ENCODE measurements around the gene DEFB132. TPM values are rescaled to one million over a fixed set of nuclear protein-coding genes. Genes with fewer than 3 reads are reported as not detected.

DEFB132 gene
- total RNA-seq, 2 experiments from 2014 or later = not detected

DNA sequence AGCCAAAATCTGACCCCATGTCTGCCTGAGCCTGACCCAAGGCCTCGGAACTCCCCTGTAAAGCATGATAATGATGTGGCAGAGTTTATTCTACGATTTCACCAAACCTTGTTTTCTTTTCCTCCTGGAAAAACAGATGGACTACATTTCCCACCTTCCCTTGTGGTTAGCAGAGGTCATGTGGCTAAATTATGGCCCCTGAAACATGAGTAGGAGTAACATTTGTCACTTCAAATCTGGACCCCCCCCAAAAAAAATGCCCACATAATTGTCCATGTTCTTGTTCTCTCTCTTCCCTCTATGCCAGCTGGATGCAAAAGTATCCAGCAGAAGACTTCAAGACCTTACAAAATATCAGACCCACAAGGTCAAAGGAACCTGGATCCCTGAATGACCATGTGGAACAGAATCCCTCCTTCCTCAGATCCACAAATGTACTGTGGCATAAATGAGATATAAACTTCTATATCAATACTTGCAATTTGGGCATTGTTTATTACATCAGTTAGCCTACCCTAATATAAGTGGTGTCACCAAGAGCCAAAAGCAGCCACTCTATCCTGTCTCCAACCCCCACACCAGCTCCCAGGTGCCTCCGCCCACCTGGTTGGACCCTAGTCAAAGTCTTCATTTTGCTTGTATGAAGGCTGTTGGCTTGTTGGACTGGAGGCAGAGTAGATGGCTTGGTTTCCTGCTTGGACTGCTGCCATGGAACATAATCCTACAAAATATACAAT lies 31.6 kb downstream of the DEFB132 start:
- no peak overlapping the region for H3K4me3 Mint-ChIP-seq
- no peaks in the 10 kb centered on the region for H3K9me3 Mint-ChIP-seq
- no peaks in the 10 kb centered on the region for H3K36me3 Mint-ChIP-seq
- CTCF ChIA-PET = interaction anchor here (1.2 to 1.5 kb wide), 2 partner anchors 21 to 41 kb away, joined by 4 to 5 read pairs; no protein-coding TSS in a partner anchor
- no peaks in the 10 kb centered on the region for H3K27me3 Mint-ChIP-seq
- DNase-seq = no peak
- H3K4me1 Mint-ChIP-seq (ENCODE audit: low read depth) = peaks cover 5% of the 10 kb centered on the region
- POLR2A ChIA-PET = no interaction called here
- intact Hi-C loops (cut with micrococcal nuclease) = no loop called here
- no peak overlapping the region for H3K27ac Mint-ChIP-seq

DNA sequence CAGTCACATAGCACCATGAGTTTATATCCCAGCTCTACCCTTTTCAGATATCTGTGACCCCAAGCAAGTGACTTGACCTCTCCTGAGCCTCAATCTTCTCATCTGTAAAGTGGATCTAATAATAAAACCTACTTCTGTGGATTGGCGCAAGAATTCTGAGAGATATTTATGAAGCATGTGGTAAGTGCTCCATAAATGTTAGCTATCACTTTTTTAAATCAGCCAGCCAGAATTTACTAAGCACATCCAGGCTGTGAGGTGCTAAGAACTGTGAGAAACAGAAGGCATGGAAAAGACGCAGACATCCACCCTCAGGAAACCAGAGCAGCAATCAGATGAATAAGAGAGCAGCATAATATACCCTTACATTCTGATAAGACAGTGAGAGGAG lies 32.2 kb downstream of the DEFB132 start:
- H3K27ac Mint-ChIP-seq = peak overlapping the region; percentile 49
- no peaks in the 10 kb centered on the region for H3K9me3 Mint-ChIP-seq
- ChIA-PET POLR2A (no interaction called here), CTCF (no interaction called here)
- H3K4me3 Mint-ChIP-seq = no peak overlapping the region
- peaks cover 5% of the 10 kb centered on the region for H3K4me1 Mint-ChIP-seq (ENCODE audit: low read depth)
- H3K27me3 Mint-ChIP-seq = no peaks in the 10 kb centered on the region
- intact Hi-C loops (cut with micrococcal nuclease) = no loop called here
- no peak for DNase-seq
- H3K36me3 Mint-ChIP-seq = no peaks in the 10 kb centered on the region

DNA sequence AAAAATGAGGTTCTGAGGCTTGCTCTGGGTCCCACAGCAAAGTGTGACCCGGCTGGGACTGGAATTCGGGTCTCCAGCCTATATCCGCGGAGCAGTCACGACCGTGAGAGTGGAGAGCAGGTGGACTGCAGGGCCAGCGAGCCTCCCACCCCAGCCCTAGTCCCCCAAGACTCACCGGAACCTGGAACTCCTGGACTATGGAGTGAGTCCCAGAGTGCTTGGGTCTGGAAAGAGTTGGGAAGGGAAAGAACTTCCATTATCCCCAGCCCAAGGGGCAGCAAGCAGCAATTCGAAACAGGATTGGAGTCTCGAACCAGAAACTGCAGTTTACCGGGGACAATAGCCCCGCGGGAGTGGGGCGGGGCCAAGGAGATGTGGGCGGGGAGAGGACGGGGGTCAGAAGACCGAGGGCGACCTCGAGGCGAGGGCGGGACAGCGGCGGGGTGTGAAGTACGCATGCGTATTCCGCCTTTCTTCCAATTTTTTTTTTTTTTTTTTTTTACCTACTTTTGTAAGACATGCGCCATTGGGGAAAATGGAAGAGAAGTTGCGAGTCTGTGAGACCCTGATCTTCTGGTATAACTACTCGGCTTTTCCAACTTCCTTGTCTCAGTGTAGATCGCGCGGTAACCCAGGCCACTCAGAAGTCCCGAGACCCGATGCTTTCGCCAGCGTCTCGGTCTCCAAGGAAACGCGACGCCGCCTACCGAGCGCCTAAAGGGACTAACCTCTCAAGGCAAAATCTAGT lies 32.7 kb downstream of the DEFB132 start, which contains the start of gene C20orf96:
TSS of gene C20orf96 (minus strand) at position 667 of the 748 bp plus-strand sequence. CDS start at position 527, 140 bp downstream.
- POLR2A ChIA-PET = no interaction called here
- no peaks in the 10 kb centered on the region for H3K36me3 Mint-ChIP-seq
- H3K27ac Mint-ChIP-seq = peak within 1 kb of the TSS; percentile 49
- peaks cover 5% of the 10 kb centered on the region for H3K4me1 Mint-ChIP-seq (ENCODE audit: low read depth)
- CTCF ChIA-PET = no interaction called here
- no peak within 1 kb of the TSS for H3K4me3 Mint-ChIP-seq
- intact Hi-C loops (cut with micrococcal nuclease) = no loop called here
- no peaks in the 10 kb centered on the region for H3K27me3 Mint-ChIP-seq
- no peaks in the 10 kb centered on the region for H3K9me3 Mint-ChIP-seq
- DNase-seq = peak; percentile 92

DNA sequence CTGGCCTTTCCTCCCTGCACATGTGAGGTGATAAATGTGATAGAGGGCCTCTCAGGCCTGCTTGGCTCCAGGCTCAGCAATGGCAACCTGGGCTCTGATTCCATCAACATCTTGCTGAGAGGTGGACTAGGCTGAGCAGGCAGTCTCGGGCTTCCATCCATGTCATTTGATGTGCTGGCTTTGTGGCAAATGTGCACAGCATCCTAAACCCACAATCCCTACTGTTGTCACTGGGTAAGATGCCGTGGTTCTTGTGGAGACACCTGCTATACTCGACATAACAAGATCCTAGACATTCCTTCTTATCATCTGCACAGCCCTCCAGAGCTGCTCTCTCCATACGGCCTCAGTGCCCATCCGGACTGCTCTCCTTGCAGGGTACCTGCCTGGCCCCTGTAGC lies 37.1 kb downstream of the DEFB132 start:
- POLR2A ChIA-PET = no interaction called here
- Mint-ChIP-seq H3K4me3 (no peak overlapping the region), H3K27ac (no peak overlapping the region), H3K27me3 (no peaks in the 10 kb centered on the region), H3K36me3 (peaks cover 17% of the 10 kb centered on the region), H3K9me3 (no peaks in the 10 kb centered on the region), H3K4me1 (ENCODE audit: low read depth) (peaks cover 23% of the 10 kb centered on the region)
- CTCF ChIA-PET = interaction anchor here (3.1 kb wide), 1 partner anchor 36 kb away, joined by 13 read pairs; no protein-coding TSS in a partner anchor
- intact Hi-C loops (cut with micrococcal nuclease) = no loop called here
- no peak for DNase-seq

DNA sequence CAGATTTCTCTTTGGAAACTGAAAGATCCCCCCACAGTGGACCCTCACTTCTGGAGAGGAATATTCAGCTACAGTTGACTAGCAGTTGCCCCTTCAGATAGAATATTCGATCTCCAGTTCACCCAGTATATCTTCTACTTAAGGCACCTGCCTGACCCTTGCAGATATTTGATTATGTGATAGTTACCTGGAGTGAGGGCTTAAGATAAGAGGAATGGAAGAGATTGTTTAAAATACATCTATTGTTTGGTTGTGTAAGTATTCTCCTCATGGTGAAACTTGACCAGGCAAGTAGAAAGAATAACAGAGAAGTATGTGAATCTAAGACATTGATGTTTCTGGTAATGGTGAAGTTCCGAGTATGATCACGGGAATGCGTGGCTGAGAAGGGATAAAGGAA lies 38.3 kb downstream of the DEFB132 start:
- Mint-ChIP-seq H3K27me3 (no peaks in the 10 kb centered on the region), H3K27ac (peak overlapping the region; percentile 57), H3K9me3 (no peaks in the 10 kb centered on the region), H3K4me3 (peak overlapping the region; percentile 53), H3K36me3 (peaks cover 21% of the 10 kb centered on the region), H3K4me1 (ENCODE audit: low read depth) (peaks cover 29% of the 10 kb centered on the region)
- no peak for DNase-seq
- ChIA-PET CTCF (interaction anchor here (1.0 kb wide), 1 partner anchor 35 kb away, joined by 3 read pairs; no protein-coding TSS in a partner anchor), POLR2A (no interaction called here)
- intact Hi-C loops (cut with micrococcal nuclease) = loop anchor here (2.0 kb wide), 1 partner anchor 111 kb away; no protein-coding TSS in a partner anchor

GRCh38 chr20:297098-297924 lies 39.8 kb downstream of the DEFB132 start, which contains the start of gene ZCCHC3:
TSS of gene ZCCHC3 (plus strand) at chr20:297570. CDS start at chr20:297587, 17 bp downstream.
- H3K4me3 Mint-ChIP-seq = peak within 1 kb of the TSS; percentile 88
- H3K4me1 Mint-ChIP-seq (ENCODE audit: low read depth) = peaks cover 42% of the 10 kb centered on the region
- intact Hi-C loops (cut with micrococcal nuclease) = loop anchor here (2.0 kb wide), 1 partner anchor 109 kb away; no protein-coding TSS in a partner anchor
- no peaks in the 10 kb centered on the region for H3K27me3 Mint-ChIP-seq
- peak; percentile 89 for DNase-seq
- H3K36me3 Mint-ChIP-seq = peaks cover 23% of the 10 kb centered on the region
- CTCF ChIA-PET = interaction anchor here (1.0 to 2.3 kb wide), 3 partner anchors 13 to 33 kb away, joined by 3 to 6 read pairs (median 5); partner anchors contain the start of gene SOX12
- POLR2A ChIA-PET = interaction anchor here (0.7 to 2.4 kb wide), 6 partner anchors 12 to 110 kb away, joined by 3 to 17 read pairs (median 4); partner anchors contain the start of gene SOX12
- H3K27ac Mint-ChIP-seq = peak within 1 kb of the TSS; percentile 96
- H3K9me3 Mint-ChIP-seq = no peaks in the 10 kb centered on the region

GRCh38 chr20:297925-298775 lies 40.6 kb downstream of the DEFB132 start:
- ChIA-PET POLR2A (interaction anchor here (0.7 to 2.4 kb wide), 3 partner anchors 27 to 109 kb away, joined by 3 to 17 read pairs (median 9); partner anchors contain the start of gene SOX12), CTCF (interaction anchor here (0.6 to 4.4 kb wide), 6 partner anchors 12 to 49 kb away, joined by 3 to 25 read pairs (median 4); partner anchors contain the start of gene SOX12)
- H3K36me3 Mint-ChIP-seq = peaks cover 23% of the 10 kb centered on the region
- H3K4me3 Mint-ChIP-seq = peak overlapping the region; percentile 88
- intact Hi-C loops (cut with micrococcal nuclease) = loop anchor here (1.0 to 2.0 kb wide), 2 partner anchors 26 to 109 kb away; no protein-coding TSS in a partner anchor
- peak overlapping the region; percentile 95 for H3K27ac Mint-ChIP-seq
- H3K9me3 Mint-ChIP-seq = no peaks in the 10 kb centered on the region
- DNase-seq = peak; percentile 68
- no peaks in the 10 kb centered on the region for H3K27me3 Mint-ChIP-seq
- peaks cover 44% of the 10 kb centered on the region for H3K4me1 Mint-ChIP-seq (ENCODE audit: low read depth)

DNA sequence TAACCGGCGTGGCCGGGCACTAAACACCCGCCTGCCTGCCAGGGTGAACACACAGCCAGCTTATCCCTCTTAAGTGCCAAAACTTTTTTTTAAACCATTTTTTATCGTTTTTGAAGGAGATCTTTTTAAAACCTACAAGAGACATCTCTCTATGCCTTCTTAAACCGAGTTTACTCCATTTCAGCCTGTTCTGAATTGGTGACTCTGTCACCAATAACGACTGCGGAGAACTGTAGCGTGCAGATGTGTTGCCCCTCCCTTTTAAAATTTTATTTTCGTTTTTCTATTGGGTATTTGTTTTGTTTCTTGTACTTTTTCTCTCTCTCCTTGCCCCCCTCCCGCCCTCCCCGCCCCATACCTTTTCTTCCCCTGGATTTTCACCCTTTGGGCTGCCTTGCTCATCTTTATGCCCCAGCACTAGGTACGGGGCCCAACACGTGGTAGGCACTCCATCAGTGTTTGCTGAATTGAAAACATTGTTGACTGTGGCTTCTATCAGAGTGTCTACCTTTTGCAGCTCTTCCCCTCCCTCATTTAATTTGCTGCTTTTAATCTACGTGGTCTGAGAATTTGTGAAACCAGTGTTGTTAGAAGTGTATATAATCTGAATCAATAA lies 41.4 kb downstream of the DEFB132 start:
- ChIA-PET POLR2A (interaction anchor here (2.0 to 2.4 kb wide), 2 partner anchors 26 to 33 kb away, joined by 9 to 17 read pairs; partner anchors contain the start of gene SOX12), CTCF (interaction anchor here (0.6 to 4.4 kb wide), 5 partner anchors 11 to 49 kb away, joined by 3 to 25 read pairs (median 5); partner anchors contain the start of gene SOX12)
- no peaks in the 10 kb centered on the region for H3K9me3 Mint-ChIP-seq
- peaks cover 44% of the 10 kb centered on the region for H3K4me1 Mint-ChIP-seq (ENCODE audit: low read depth)
- peak overlapping the region; percentile 88 for H3K4me3 Mint-ChIP-seq
- H3K27ac Mint-ChIP-seq = peak overlapping the region; percentile 95
- no peaks in the 10 kb centered on the region for H3K27me3 Mint-ChIP-seq
- H3K36me3 Mint-ChIP-seq = peaks cover 23% of the 10 kb centered on the region
- intact Hi-C loops (cut with micrococcal nuclease) = loop anchor here (1.0 kb wide), 1 partner anchor 25 kb away; no protein-coding TSS in a partner anchor
- no peak for DNase-seq

DNA sequence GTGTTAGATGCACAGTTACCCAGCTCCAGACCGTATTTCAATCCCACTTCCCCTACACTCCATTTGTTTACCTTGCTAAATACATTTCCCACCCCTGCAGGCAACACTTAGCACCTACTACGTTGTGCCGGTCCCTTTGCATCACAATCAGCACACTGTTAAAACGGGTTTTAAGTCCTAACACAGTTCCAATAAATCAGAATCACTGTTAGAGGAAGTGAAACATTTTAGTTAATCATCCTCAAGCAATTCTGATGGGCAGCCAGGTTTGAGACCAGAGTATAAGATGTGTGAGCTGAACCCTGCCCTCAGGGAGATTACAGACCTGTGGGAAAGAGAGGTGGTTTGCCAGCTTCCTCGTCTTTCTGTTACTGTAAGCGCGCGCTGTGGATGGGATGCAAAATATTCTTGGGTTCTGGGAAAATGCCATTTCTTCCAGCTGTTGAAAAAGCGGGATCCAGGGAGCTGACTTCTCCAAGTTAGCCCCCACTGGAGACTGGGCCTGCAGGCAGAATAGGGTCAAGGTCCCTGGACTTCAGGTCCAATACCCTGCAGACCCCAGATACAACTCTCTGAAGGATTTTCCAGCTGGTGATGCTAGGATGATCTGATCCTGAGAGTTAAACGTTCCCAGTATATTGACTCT lies 42.9 kb downstream of the DEFB132 start:
- H3K27ac Mint-ChIP-seq = peak overlapping the region; percentile 67
- DNase-seq = no peak
- POLR2A ChIA-PET = interaction anchor here (0.6 to 1.4 kb wide), 3 partner anchors 23 to 146 kb away, joined by 3 to 4 read pairs (median 4); no protein-coding TSS in a partner anchor
- intact Hi-C loops (cut with micrococcal nuclease) = no loop called here
- peaks cover 23% of the 10 kb centered on the region for H3K36me3 Mint-ChIP-seq
- H3K4me1 Mint-ChIP-seq (ENCODE audit: low read depth) = peaks cover 44% of the 10 kb centered on the region
- CTCF ChIA-PET = interaction anchor here (0.9 to 4.4 kb wide), 4 partner anchors 10 to 30 kb away, joined by 3 to 25 read pairs (median 3); partner anchors contain the start of gene SOX12
- no peaks in the 10 kb centered on the region for H3K27me3 Mint-ChIP-seq
- H3K9me3 Mint-ChIP-seq = no peaks in the 10 kb centered on the region
- H3K4me3 Mint-ChIP-seq = peak overlapping the region; percentile 88

Data from activated CD4-positive, alpha-beta memory T cell treated with anti-CD3 and anti-CD28 coated beads for 36 hours (primary cell).